HK-2 (cell line): ENCODE results near the gene TFEC.
"Not testable (repeated sequence)": the region's sequence is repeated elsewhere in the genome, so short reads cannot be mapped to it uniquely, and the experiment has no call there.

ENCODE experiments used
- DNase-seq: peaks from one replicate; pipeline ENCODE4 v3.0.0-alpha.2; 2018; ENCODE audit not compliant: unreplicated experiment

The TFEC gene, protein sequence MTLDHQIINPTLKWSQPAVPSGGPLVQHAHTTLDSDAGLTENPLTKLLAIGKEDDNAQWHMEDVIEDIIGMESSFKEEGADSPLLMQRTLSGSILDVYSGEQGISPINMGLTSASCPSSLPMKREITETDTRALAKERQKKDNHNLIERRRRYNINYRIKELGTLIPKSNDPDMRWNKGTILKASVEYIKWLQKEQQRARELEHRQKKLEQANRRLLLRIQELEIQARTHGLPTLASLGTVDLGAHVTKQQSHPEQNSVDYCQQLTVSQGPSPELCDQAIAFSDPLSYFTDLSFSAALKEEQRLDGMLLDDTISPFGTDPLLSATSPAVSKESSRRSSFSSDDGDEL

DNA sequence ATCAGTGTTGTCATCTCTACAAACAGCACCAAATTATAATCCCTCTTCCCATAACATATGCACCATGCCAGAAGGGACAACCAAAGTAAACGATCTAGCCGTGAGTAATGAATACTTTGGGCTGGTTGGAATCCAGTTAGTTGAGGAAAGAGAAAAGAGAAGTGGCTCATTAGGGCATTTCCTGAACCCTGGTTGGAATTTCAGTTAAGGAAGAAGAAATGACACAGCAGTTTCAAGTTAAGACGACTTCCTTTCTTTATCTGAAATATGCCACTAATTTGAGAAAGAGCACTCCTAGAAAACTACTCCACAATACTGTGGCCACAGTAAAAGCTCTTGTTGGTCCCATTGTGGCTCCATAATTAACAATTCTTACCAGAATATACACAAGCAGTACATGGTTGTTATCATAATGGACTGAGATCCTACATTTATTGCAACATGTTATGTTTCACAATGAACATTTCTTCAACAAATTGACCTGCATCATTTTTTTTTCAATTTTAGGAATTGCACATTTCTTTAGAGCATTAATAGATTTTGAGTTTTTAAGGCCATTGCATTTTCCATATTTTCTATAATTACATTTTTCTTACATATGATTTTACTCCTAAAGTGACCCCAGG, at the start of gene TFEC:
Gene TFEC (minus strand): TSS at position 113 of the 626 bp plus-strand sequence. CDS start 46,322 bp downstream, outside the sequence.
- no peak for DNase-seq

DNA sequence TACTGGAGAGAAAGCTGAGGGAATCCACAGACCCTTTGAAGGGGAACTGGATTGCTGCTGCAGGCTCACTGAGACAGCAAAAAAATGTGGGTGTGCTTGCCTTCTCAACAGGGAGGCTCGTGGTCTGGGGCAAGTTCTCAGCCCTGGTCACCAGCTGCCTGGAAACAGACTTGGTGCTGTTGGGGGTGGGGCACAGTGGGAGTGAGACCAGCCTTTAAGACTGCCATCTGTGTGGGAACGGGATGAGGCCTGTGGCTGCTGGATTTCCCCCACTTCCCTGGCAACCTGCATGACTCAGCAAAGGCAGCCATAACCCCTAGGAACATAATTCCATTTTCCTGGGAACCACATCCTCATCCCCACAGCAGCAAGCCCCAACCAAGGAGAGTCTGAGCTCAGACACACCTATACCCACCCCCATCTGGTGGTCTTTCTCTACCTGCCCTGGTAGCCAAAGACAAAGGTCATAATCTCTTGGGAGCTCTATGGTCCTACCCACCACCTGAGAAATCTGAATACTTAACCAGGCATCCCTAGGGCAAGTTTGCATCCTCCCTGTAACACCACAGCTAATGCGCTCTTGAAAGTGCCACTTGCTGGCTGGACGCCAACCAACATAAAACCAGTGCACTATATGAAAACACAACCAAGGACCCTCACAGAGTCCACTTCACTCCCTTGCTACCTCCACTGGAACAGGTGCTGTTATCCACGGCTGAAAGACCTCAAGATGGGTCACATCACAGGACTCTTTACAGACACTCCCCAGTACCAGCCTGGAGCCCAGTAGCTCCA, 45.0 kb upstream of the TFEC start:
- peak; percentile 44 for DNase-seq

DNA sequence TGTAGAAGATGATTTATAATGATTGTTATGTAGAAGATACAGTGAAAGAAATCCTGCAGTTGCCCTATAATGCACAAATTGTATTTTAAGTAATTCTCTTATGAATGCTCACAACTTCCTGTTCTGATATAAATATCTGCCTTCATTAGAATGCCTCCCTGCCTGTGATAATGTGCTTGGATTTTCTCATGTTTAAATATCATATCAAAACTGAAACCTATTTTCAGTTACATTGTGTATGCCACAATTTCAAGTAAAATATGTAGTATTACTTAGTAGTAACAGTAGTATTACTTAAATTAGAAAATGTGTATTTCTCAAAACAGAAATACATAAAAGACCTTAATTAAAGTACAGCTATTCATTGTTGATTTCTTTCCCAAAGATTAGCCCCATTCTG, 41.1 kb upstream of the TFEC start:
- no peak for DNase-seq

DNA sequence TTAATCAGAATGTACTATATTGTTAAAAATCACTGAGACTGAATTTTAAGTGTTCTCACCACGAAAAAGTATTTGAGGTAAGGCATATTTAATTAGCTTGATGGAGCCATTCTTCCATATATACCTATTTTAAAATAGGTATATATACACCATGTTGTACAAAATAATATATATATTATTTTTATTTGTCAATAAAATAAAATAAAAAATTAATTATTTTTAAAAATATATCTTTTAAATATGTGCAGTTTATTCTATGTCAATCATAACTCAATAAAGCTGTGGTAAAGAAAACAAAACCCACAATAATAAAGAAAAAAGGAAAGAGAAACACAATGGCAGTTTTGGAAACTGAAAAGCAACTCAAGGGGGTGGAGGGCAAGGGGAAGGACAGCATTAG, 33.6 kb upstream of the TFEC start:
- no peak for DNase-seq

DNA sequence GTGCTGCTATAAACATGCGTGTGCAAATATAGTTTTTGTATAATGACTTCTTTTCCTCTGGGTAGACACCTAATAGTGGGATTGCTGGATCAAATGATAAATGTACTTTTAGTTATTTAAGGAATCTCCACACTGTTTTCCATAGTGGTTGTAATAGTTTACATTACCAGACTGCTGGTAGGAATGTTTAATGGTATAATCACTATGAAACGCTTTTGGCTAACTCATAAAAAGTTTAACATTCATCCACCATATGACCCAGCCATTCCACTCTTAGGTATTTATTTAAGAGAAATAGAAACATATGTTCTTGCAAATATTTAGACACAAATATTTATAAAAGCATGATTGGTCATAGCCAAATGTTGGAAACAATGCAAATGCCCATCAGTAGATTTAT, 32.1 kb upstream of the TFEC start:
- no peak for DNase-seq

DNA sequence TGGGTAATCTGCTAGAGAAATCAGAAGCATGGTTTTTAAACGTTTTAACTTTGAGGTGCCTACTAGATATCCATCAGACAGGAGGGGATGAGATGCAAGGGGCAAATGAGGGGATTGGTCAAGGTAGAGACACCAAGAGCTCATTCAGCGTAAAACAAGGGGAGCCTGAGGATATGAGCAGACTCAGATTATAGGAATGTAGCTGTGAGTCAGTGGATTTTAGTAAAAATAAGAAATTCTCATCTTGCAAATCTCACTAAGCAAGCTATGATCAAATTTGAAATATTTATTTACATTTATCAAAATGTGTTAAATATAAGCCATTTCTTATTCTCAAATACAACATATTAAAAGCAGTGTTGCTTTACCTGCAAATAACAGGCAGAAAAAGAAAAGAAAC, 21.4 kb upstream of the TFEC start:
- no peak for DNase-seq

DNA sequence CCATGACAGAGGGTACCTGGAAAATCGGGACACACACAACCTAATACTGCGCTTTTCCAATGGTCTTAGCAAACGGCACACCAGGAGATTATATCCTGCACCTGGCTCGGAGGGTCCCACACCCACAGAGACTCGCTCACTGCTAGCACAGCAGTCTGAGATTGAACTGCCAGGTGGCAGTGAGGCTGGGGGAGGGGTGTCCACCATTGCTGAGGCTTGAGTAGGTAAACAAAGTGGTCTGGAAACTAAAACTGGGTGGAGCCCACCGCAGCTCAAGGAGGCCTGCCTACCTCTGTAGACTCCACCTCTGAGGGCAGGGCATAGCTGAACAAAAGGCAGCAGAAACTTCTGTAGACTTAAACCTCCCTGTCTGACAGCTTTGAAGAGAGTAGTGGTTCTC, 16.7 kb upstream of the TFEC start:
- not testable (repeated sequence) for DNase-seq

DNA sequence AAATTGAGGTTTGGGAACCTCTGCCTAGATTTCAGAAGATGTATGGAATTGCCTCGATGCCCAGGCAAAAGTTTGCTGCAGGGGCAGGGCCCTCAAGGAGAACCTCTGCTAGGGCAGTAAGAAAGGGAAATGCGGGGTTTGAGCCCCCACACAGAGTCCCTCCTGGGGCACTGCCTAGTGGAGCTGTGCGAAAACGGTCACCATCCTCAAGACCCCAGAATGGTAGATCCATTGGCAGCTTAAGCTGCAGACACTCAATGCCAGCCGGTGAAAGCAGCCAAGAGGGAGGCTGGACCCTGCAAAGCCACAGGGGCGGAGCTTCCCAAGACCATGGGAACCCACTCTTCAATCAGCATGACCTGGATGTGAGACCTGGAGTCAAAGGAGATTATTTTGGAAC, 15.0 kb upstream of the TFEC start:
- no peak for DNase-seq

DNA sequence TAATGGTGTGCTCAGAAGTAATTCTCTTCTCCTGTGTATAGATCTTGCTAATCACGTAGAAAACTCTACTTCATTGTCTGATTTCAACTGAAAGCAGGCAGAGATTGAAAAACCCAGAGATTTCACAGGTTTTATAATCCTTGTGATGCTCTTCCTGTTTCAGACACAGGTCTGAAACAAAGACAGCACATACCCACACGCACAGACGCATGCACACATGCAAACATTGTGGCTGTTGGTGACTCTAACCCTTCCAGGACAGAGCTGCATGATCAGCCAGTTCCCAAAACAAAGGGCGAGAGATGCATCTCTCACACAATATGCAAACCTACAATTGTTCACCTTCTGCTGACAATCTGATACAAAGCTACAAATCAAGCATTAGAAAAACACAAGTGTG, 11.1 kb upstream of the TFEC start:
- no peak for DNase-seq

DNA sequence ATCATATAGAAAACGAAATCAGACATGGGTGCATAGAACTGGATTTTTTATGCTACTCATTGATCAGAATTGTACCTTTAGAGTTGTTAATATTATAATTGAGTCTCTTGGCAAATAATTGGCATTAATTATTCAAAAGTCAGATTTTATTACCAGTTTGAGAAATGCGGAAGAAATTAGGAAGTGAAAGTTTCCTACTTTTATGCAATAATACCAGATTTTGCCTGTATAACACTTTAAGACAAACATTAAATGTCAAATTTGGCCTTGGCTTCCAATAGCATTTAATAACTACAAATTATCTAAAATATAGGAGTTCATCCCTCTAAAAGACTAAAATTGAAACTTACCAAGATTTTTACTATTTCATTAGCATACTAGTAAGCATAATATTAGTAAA, 6.8 kb upstream of the TFEC start:
- no peak for DNase-seq

DNA sequence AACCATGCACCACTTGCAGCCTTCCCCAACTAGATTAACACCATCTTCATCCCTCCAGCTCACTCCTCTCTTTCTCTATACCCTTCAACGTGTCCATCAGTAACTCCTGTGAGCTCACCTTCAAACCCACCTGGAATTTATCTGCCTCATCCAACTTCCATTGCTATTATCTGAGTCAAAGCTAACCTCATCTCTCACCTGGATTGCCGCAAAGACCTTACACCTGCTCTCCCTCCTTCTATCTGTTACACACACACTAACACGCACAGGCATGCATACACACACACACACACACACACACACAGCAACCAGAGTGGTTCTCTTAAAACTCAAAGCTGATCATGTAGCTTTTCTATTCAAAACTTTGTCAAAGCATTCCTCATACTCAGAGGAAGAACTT, 3.8 kb upstream of the TFEC start:
- DNase-seq: no peak

DNA sequence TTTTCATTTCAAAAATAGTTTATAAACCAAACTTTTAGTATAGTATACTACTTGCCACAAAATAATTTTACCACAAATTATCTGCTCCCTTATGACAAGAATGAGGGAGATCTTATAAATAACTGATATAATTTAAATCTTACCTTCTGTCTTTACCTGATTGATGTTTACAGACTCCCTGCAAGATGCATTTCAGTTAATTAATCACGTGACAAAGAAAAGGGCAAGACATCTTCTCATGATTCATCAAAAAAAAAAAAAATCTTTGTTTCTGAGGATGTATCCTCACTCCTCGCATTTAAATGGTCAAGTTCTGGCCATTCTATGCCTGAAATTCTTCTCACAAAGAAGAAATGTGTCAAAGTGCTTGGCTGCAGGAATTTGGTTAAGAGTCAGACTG, 2.3 kb upstream of the TFEC start:
- DNase-seq: no peak

DNA sequence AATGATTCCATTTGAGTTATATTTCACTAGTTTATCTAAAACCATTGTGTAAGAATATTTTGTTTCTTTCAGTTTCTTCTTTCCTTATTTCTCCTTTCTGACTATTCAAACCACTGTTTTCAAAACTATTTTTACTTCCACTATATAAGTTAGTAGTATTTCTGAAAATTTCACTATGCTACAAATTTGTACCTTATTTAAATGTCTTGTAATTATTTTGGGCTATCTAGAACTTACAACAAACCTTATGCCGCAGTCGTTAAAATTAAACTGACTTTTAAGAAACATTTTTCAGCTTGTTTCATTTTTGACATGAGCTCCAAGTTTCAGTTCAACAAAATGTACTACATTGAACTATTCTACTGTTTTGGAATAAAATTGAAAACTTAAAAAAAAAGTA, 1.8 kb downstream of the TFEC start:
- DNase-seq: no peak

DNA sequence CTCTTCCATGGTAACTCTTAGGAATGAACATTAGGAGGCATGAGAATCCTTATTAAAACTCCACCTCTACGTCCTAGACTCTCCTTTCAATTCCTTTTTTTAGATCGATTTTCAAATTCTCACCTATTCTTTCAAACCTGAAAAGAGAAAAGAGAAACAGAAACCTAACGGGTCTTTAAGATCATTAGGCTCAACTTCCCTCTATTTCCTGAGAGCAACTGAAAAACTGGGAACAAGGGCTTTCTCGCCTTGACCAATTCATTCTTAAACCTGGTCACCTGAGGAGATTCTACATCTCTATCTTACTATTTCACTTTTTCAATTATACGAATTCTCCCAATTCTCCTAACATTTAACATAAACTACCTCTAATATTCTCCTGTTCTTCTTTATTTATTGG, 2.8 kb downstream of the TFEC start:
- DNase-seq: no peak

DNA sequence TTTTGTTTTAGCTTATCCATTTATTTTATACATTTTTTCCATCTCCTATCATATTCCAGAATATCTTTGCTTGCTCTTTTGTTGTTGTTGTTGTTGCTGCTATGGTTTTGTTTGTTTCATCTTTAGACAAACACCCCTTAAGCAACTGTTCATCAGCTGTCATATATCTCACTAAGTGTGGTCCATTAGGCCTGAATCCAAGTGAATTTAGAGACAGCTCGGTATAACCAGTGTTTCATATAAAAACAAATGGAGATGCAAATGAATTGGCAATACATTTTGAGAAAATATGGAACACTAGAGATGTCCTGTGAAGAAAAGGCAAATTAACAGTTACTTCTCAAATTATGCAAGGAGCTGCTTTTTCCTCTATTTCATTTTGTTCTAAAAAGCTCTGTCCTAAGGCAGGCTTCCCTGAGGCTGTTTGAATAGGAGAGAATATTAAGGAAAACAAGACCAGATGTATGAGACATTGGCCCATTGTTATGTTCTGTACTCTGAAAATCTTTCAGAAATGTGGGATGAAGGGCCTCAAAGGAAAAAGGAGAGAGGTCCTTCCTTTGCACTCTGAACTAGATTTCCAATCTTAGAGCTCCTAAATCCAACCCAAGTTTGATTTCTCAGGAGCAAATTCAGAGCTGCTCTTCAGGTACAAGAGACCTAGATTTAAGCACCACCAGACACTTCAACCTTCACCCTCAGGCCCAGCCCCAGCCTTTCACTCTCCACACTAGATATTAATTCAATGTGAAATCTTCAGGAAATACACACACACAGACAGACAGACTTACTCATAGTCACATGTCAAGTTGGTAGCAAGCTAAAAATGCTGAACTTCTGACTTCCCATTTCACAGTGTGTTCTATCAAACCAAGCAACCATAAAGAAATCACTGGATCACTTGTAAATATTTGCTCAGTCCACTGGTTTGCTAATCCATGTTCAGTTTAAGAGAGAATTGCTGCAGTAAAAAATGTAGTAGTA, 5.4 kb downstream of the TFEC start:
- no peak for DNase-seq

DNA sequence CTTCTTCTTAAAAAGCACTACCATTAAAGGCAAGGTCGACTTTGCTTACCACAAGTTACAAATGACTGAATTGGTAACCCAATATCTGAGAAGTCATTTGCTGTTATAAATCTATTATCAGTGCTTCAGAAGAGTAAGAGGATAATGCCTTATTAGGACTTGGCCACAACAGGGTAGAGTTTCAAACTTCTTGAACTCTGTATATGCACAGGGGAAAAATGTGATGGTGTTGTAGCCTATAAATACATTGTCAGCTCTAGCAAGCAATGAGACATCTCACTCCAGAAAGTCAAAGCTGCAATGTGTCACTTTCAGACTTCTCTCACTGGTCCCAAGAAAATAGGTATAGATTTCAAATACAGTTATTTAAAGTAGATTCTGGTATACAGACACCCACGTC, 9.3 kb downstream of the TFEC start:
- no peak for DNase-seq

DNA sequence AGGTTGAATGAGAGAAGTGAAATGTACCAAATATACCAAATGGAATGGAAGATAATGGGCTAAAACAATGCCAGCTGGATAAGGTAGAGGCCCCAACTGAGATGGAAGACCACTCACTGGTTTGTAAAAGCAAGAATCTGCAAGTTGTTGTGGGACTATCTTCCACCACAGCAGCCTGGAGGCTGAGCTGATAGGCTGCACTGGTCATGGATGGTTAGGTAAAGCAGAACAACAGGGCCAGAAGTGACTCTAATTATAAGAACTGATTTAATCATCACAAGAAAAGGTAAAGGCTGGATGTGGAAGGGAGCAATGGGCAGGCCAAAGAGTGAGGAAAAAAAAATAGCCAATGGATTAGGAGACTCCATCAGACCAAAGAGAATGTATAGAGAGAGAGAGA, 11.8 kb downstream of the TFEC start:
- DNase-seq: no peak

DNA sequence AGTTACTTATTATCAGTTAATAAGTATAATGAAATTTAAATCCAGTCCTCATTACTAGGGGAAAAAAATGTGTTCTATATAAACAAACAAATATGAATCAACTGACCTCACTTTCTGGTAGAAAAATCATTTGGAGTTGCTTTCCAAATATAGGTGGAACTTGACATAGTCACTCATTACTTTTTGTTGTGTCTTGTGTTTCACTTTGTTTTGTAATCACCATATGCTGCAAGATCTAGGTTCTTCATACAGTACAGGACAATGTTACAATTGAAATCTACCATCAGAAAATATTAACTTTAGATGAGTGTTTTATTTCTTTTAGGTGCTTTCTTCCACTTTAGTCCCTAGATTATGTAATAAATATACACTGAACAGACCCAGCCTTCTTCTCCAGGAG, 16.9 kb downstream of the TFEC start:
- no peak for DNase-seq

DNA sequence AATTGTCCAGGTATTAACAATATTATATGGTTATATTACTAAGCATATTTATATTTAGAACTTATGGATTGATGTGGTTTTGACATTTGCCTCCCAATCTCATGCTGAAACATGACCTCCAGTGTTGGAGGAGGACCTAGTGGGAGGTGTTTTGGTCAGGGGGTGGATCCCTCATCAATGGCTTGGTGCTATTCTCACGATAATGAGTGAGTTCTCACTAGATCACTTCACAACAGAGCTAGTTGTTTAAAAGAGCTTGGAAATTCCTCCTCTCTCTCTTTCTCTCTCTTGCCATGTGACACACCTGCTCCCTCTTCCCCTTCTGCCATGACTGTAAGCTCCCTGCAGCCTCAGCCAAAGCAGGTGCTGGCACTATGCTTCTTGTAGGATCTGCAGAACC, 19.0 kb downstream of the TFEC start:
- DNase-seq: no peak

DNA sequence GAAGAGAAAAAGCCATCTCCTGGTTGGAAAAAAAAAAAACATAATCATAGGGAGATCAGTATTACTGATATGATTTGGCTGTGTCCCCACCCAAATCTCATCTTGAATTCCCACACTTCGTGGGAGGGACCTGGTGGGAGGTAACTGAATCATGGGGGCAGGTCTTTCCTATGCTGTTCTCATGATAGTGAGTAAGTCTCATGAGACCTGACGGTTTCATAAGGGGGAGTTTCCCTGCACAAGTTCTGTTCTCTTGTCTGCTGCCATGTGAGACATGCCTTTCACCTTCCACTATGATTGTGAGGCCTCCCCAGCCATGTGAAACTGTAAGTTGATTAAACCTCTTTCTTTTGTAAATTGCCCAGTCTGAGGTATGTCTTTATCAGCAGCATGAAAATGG, 25.8 kb downstream of the TFEC start:
- not testable (repeated sequence) for DNase-seq

DNA sequence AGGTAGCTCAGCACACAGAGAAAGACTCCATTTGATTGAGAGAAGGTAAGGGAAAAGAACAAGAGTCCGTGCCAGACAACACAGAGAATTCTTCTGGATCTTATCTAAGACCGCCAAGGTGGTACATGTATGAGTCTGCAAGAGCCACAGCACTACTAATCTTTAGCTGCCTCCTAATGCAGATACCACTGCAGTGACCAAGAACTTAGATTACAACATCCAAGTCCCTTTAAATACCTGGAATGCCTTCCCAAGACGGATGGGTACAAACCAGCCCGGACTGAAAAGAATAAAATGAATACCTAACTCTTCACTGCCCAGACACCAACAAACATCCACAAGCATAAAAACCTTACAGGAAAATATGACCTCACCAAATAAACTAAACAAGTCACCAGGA, 33.3 kb downstream of the TFEC start:
- no peak for DNase-seq

DNA sequence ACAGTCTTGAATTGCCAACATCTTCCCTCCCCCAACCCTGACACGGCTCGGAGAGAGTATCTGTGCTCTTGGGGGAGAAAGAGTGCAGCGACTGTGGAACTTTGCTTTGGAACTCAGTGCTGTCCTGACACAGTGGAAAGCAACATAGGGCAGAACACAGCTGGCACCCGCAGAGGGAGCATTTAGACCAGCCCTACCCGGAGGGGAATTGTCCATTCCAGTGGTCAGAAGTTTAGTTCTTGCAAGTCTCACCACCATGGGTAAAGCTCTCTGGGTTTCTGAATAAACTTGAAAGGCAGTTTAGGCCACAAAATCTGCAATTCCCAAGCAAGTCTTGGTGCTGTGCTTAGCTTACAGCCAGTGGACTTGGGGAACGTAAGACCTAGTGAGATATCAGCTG, 34.9 kb downstream of the TFEC start:
- DNase-seq: no peak
